Stimulated activated CD8-positive, alpha-beta memory T cell treated with anti-CD3 and anti-CD28 coated beads, Interleukin-15, amount 100 ng/mL, for 4 hours (primary cell): ENCODE results near the gene XPNPEP1.

Experiments used
- DNase-seq, 2 donors: peaks; one replicate each; pipeline ENCODE4 v3.0.0-alpha.2; 2020; ENCODE audit warnings: low read depth in 2 of 2

The XPNPEP1 gene

GRCh38 chr10:109947111-109947920 lies 24.0 kb upstream of the XPNPEP1 start:
- DNase-seq: no peak

GRCh38 chr10:109946680-109947079 lies 23.4 kb upstream of the XPNPEP1 start:
- DNase-seq: no peak

GRCh38 chr10:109945473-109946177 lies 22.3 kb upstream of the XPNPEP1 start:
- DNase-seq: no peak

GRCh38 chr10:109944613-109945012 lies 21.3 kb upstream of the XPNPEP1 start:
- DNase-seq: no peak

GRCh38 chr10:109941236-109941862 lies 18.0 kb upstream of the XPNPEP1 start:
- DNase-seq: no peak

- no peak for DNase-seq
Observed at GRCh38 chr10:109940553-109940952, 17.2 kb upstream of the XPNPEP1 start.

GRCh38 chr10:109940117-109940516 lies 16.8 kb upstream of the XPNPEP1 start:
- no peak for DNase-seq

GRCh38 chr10:109939315-109939961 lies 16.1 kb upstream of the XPNPEP1 start:
- no peak for DNase-seq

GRCh38 chr10:109937460-109938065 lies 14.3 kb upstream of the XPNPEP1 start:
- DNase-seq: no peak

GRCh38 chr10:109934958-109935793 lies 11.9 kb upstream of the XPNPEP1 start:
- no peak for DNase-seq

GRCh38 chr10:109933984-109934565 lies 10.8 kb upstream of the XPNPEP1 start:
- no peak for DNase-seq

GRCh38 chr10:109932968-109933367 lies 9.7 kb upstream of the XPNPEP1 start:
- no peak for DNase-seq

- DNase-seq: no peak
Observed at GRCh38 chr10:109932391-109932790, 9.1 kb upstream of the XPNPEP1 start.

GRCh38 chr10:109931163-109931562 lies 7.9 kb upstream of the XPNPEP1 start:
- no peak for DNase-seq

GRCh38 chr10:109929501-109930219 lies 6.3 kb upstream of the XPNPEP1 start:
- DNase-seq: no peak

- no peak for DNase-seq
Observed at GRCh38 chr10:109928475-109928891, 5.2 kb upstream of the XPNPEP1 start.

GRCh38 chr10:109926825-109927224 lies 3.5 kb upstream of the XPNPEP1 start:
- no peak for DNase-seq

- no peak for DNase-seq
Observed at GRCh38 chr10:109926061-109926745, 2.9 kb upstream of the XPNPEP1 start.

- no peak for DNase-seq
Observed at GRCh38 chr10:109924967-109925620, 1.8 kb upstream of the XPNPEP1 start.
